Measurements from ENCODE around the gene FBLIM1. TPM values are rescaled to one million over a fixed set of nuclear protein-coding genes. Genes with fewer than 3 reads are reported as not detected.

Gene FBLIM1
- total RNA-seq, 1 donor from 2014 or later: 78.3 TPM

DNA sequence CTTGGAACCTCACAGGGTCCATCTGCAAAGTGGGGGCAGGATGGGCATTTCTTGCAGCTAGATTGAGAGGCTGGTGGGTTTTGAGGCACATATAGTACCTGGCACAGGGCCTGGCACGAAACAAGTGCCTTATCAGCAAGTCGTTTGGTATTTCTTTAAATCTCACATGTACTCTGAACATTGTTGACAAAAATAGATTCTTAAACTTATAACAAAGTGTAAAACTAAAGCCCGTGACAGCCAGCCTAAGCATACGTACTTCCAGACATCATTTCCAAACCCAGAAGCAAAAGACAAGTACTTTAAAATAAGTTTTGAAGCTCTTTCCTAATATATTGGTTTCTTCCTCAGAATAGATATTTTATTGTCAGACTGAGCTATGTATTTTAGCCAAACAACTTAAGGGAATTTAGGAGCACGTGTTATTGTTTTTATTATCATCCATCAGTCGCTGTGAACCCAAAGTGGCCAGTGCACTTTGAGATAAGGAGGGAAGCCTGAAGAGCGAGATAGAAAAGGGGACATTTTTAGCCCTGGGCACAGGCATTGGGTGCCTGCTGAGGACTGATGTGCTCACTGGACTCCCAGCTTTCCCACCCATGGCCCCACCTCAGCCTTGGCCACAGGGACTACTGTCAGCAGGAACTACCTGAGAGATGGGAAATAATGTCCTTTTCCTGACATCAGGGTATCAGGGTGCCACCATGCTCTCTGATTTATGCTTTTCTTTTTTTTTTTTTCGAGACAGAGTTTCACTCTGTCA is 3.0 kb downstream of the FBLIM1 start:
- H3K9me3 Mint-ChIP-seq: no peaks in the 10 kb centered on the region
- peaks cover 32% of the 10 kb centered on the region for H3K4me1 Mint-ChIP-seq (ENCODE audit: unreplicated experiment)
- TF ChIP-seq, protein P1, sequence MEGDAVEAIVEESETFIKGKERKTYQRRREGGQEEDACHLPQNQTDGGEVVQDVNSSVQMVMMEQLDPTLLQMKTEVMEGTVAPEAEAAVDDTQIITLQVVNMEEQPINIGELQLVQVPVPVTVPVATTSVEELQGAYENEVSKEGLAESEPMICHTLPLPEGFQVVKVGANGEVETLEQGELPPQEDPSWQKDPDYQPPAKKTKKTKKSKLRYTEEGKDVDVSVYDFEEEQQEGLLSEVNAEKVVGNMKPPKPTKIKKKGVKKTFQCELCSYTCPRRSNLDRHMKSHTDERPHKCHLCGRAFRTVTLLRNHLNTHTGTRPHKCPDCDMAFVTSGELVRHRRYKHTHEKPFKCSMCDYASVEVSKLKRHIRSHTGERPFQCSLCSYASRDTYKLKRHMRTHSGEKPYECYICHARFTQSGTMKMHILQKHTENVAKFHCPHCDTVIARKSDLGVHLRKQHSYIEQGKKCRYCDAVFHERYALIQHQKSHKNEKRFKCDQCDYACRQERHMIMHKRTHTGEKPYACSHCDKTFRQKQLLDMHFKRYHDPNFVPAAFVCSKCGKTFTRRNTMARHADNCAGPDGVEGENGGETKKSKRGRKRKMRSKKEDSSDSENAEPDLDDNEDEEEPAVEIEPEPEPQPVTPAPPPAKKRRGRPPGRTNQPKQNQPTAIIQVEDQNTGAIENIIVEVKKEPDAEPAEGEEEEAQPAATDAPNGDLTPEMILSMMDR (conservative IDR thresholded peaks at IDR 0.05): no peak
- peak overlapping the region; percentile 90 for H3K4me3 Mint-ChIP-seq
- H3K27ac Mint-ChIP-seq: peak overlapping the region; percentile 95
- H3K36me3 Mint-ChIP-seq: peaks cover 16% of the 10 kb centered on the region
- no peak for DNase-seq (ENCODE audit: extremely low spot score, unreplicated experiment)
- no peaks in the 10 kb centered on the region for H3K27me3 Mint-ChIP-seq

DNA sequence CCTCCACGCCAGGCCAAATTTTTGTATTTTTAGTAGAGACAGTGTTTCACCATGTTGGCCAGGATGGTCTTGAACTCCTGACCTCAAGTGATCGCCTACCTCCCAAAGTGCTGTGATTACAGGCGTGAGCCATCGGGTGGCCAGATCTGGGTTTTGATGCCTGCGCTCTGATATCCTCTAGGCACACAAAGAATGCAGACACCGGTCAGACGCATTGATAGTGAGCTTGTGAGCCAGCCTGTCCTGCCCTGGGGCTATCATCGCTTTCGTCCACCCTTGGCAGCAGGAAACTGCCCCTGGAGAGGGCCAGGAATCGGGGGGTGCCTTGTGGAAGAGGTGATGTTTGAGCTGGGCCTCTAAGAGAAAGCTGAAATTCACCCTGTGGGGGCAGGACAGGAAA is 4.0 kb downstream of the FBLIM1 start:
- peaks cover 16% of the 10 kb centered on the region for H3K36me3 Mint-ChIP-seq
- peak overlapping the region; percentile 1 for H3K4me3 Mint-ChIP-seq
- H3K27me3 Mint-ChIP-seq: no peaks in the 10 kb centered on the region
- H3K27ac Mint-ChIP-seq: no peak overlapping the region
- DNase-seq (ENCODE audit: extremely low spot score, unreplicated experiment): no peak
- TF ChIP-seq, protein P1 (conservative IDR thresholded peaks at IDR 0.05): peak; percentile 25
- H3K9me3 Mint-ChIP-seq: no peaks in the 10 kb centered on the region
- peaks cover 28% of the 10 kb centered on the region for H3K4me1 Mint-ChIP-seq (ENCODE audit: unreplicated experiment)

DNA sequence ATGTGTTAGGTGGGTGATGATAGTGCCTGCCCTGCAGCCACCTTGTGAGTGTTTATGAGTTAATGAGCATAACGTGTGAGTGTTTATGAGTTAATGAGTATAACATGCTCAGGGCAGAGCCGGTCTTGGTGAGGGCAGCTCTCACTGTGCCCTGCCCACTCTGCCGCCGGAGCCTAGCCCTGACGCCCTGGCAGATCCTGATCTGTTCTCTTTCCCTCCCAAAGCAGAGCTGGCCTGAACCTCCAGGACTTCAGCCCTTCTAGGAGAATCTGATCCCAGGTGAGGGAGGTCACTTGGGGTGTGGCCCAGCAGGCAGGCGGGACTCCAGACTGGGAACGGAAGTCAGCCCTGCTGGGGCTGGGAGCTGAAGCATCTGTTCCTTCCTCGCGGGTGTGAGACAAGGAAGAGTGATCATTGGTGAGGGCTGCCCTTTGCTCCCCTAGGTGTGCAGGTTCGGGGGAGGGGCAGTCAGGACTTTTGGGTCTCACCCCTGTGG is 5.7 kb downstream of the FBLIM1 start:
- Mint-ChIP-seq H3K27ac (peak overlapping the region; percentile 83), H3K9me3 (no peaks in the 10 kb centered on the region), H3K36me3 (peaks cover 20% of the 10 kb centered on the region), H3K4me3 (peak overlapping the region; percentile 19), H3K27me3 (no peaks in the 10 kb centered on the region), H3K4me1 (ENCODE audit: unreplicated experiment) (peaks cover 28% of the 10 kb centered on the region)
- no peak for DNase-seq (ENCODE audit: extremely low spot score, unreplicated experiment)
- TF ChIP-seq, protein P1 (conservative IDR thresholded peaks at IDR 0.05): no peak

DNA sequence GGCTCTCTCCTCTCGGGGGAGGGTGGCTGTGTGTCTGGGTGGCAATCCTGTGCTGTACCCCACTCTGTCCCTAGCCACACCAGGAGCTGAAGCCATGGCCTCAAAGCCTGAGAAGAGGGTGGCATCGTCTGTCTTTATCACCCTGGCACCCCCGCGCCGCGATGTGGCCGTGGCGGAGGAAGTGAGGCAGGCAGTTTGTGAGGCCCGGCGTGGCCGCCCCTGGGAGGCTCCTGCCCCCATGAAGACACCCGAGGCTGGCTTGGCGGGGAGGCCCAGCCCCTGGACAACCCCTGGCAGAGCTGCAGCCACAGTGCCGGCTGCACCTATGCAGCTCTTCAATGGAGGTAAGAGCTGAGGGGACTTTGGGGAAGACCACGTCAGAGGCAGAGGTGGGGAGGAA is 6.3 kb downstream of the FBLIM1 start:
- no peaks in the 10 kb centered on the region for H3K27me3 Mint-ChIP-seq
- peak overlapping the region; percentile 83 for H3K27ac Mint-ChIP-seq
- peaks cover 20% of the 10 kb centered on the region for H3K36me3 Mint-ChIP-seq
- DNase-seq (ENCODE audit: extremely low spot score, unreplicated experiment): no peak
- H3K9me3 Mint-ChIP-seq: no peaks in the 10 kb centered on the region
- H3K4me1 Mint-ChIP-seq (ENCODE audit: unreplicated experiment): peaks cover 28% of the 10 kb centered on the region
- TF ChIP-seq, protein P1 (conservative IDR thresholded peaks at IDR 0.05): no peak
- no peak overlapping the region for H3K4me3 Mint-ChIP-seq

DNA sequence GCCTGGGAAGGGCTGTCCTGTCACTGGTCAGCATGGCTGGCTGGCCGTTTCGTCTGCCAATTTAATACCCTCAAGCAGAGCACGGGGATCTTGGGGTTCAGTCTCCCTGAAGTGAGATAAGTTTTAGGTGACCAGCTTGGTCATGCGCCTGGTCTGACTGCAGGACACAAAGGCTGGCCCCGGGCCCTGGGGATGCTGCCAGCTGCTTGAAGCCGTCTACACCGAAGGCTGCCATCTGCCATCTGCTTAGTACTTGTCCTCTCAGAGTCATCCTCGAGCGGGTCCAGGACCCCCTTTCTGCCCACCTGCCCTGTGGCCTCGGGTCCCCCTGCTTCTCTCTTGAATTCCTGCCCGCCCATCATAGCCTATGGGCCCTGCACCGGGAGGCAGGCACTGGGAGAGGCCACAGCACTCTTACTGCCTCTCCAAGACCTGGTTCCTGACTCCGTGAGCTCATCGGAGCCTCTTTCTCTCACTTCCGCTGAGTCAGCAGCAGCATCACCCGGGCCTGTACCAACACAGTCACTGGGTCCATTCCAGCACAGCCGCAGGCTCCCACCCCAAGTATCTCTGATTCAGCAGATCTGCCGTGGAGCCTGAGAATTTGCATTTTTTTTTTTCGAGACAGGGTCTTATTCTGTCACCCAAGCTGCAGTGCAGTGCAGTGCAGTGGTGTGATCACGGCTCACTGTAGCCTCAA is 7.0 kb downstream of the FBLIM1 start:
- no peaks in the 10 kb centered on the region for H3K9me3 Mint-ChIP-seq
- DNase-seq (ENCODE audit: extremely low spot score, unreplicated experiment): no peak
- H3K36me3 Mint-ChIP-seq: peaks cover 20% of the 10 kb centered on the region
- TF ChIP-seq, protein P1 (conservative IDR thresholded peaks at IDR 0.05): no peak
- no peaks in the 10 kb centered on the region for H3K27me3 Mint-ChIP-seq
- H3K4me1 Mint-ChIP-seq (ENCODE audit: unreplicated experiment): peaks cover 25% of the 10 kb centered on the region
- no peak overlapping the region for H3K4me3 Mint-ChIP-seq
- peak overlapping the region; percentile 21 for H3K27ac Mint-ChIP-seq
